IPS-NIHi11 (cell line): ENCODE data around the gene BPIFB2.

Source experiments
- DNase-seq: peaks from one replicate; pipeline ENCODE4 v3.0.0; 2012; ENCODE audit warnings: mixed read lengths, low spot score

The BPIFB2 gene

GRCh38 chr20:33070111-33071053 lies 62.9 kb downstream of the BPIFB2 start:
- DNase-seq: no peak

- no peak for DNase-seq
These were observed 63.7 kb downstream of the BPIFB2 start for GRCh38 chr20:33071198-33071597.

- no peak for DNase-seq
These were observed 64.9 kb downstream of the BPIFB2 start for GRCh38 chr20:33072362-33072761.

DNA sequence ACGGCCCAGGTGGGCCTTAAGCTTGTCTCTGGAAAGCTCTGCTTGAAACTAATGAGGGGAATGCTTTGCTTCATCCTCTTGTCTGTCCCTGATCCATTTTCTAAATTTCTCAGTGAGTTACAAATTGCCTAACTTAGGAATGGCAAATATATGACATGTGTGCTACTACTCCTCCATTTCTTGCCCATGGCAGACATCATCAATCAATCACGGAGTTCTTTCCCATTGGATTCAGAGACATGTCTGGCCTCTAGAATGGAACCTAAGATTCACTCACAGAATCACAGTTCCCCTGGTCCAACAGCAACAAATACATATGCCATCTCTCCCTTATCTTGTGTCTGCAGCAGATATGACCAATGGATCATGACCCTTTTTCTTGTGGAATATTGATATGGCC lies 65.3 kb downstream of the BPIFB2 start:
- DNase-seq: no peak
